Endometrium (tissue), 2 donors: ENCODE results near the gene PTPRA.
"Not testable (repeated sequence)": the region's sequence is repeated elsewhere in the genome, so short reads cannot be mapped to it uniquely, and the experiment has no call there.

ENCODE experiments used
- FAIRE-seq: peaks from 2 replicates; lab custom pipeline; 2012; peaks lifted over from hg19 to GRCh38; lab: Jason Lieb, UNC
- donor health status: control.
- donor health status: control.

PTPRA gene

DNA sequence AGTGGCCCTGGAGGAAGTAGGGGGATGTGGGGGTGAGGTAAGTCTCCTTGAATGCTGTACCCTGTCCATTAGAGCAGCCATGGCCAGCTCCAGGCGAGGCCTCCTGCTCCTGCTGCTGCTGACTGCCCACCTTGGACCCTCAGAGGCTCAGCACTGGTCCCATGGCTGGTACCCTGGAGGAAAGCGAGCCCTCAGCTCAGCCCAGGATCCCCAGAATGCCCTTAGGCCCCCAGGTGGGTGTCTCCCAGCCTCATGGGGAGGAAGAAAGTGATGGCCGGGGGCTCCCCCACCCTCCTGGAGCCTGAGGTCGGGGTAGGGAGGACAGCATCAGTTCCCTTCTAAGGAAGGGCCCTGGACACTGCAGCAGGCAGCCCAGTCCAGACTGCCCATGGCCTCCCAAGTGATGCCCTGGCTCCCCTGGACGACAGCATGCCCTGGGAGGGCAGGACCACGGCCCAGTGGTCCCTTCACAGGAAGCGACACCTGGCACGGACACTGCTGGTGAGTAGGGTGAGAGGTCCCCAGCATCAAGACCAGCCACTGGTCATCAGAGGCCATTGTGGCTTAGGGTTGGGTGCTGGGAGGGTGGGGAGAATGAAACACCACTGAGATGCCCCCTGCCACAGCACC is 171.2 kb downstream of the PTPRA start:
- FAIRE-seq: no peak

DNA sequence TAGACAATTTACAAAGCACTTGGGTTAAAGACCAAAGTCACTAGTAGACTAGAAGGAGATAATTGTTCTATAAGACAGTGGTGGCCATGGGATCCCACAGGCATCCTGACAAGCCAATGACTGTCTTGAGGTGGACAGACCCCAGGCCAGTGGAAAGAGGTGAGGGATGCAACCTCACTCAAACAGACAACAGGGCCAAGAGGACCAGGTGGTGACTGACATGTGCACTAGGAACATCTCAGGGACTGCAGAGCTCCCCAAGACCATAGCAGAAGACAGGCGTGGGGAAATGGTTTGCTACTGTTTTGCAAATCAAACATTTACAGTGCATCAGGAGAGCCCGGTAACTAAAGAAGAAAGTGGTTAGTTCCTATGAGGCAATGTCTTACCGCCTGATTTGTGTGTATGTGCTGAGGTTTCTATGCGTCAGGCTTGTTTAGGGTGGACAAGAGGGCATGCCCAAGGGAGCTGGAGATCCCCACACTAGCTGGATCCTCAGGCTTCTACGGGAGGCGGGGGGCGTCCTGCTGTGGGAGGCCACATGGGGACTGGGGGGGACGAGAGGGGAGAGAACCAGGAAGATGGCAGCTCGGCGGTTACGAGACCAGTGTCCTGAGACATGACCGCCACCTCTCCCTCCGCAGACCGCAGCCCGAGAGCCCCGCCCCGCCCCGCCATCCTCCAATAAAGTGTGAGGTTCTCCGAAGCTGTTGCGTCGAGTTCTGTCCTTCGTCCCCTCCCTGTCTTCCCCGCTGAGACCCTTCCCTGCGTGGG is 171.9 kb downstream of the PTPRA start:
- no peak for FAIRE-seq

- no peak for FAIRE-seq
Measured at GRCh38 chr20:3045816-3046676, 172.8 kb downstream of the PTPRA start, which contains the start of gene MRPS26. Gene MRPS26 (plus strand): TSS chr20:3046052. CDS start chr20:3046069, 17 bp downstream.

DNA sequence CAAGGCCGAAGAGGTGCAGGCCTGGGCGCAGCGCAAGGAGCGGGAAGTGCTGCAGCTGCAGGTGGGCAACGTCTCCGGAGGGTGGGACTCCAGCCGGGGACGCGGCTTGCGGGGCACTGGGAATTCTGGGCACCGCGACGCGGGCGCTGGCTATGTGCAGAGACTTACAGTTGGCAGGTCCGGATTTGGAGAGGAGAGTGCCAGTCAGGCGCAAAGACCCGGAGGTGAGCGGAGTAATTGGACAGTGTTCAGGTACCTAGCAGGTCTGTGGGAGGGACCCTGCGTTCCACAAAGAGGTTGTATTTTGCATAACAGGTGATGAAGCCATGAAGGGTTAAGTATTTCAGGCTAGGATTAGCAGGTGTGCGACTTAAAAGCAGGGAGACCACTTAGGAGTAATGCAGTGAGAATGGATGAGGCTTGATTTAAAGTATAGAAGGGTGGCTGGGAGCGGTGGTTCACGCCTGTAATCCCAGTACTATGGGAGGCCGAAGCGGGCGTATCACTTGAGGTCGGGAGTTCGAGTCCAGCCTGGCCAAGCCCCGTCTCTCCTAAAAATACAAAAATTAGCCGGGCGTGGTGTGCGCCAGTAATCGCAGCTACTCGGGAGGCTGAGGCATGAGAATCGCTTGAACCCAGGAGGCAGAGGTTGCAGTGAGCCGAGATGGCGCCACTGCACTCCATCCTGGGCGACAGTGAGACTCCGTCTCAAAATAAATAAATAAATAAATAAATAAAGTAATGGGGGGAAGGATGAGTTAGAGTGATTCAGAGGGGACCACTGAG is 173.6 kb downstream of the PTPRA start:
- no peak for FAIRE-seq

DNA sequence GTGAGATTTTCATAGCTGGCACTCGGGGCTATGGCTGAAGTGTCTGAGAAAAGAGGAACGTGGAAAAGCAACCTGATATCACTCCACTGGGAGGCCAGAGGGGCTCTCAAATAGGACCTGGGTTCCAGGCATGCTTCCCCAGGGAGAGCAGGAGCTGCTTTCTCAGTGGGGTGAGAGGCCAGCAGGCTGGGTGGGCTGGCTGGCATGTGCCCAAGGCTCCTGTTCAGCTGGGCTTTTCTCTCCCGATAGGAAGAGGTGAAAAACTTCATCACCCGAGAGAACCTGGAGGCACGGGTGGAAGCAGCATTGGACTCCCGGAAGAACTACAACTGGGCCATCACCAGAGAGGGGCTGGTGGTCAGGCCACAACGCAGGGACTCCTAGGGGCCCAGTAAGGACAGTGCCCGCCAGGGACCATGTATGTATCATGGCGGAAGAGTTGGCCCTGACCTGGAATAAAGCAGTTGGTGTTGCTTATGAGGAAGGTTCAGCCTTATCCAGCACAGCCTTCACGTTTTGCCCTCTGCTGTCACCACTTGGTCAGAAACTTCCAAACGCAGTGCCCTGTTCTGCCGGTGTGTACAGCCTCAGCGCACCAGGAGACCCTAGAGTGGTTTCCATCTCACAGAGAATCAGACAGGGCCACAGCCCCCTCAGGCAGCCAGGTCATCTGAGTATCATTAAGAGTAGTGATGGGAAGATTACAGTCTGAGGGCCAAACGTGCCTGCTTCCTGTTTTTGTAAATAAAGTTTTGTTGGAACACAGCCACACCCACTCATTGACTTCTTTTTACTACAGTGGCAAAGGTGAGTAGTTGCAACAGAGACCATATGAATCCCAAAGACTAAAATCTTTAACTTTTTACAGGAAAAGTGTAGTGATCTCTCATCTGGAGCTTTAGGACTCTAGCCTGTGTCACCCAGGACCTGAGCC is 174.5 kb downstream of the PTPRA start:
- no peak for FAIRE-seq

DNA sequence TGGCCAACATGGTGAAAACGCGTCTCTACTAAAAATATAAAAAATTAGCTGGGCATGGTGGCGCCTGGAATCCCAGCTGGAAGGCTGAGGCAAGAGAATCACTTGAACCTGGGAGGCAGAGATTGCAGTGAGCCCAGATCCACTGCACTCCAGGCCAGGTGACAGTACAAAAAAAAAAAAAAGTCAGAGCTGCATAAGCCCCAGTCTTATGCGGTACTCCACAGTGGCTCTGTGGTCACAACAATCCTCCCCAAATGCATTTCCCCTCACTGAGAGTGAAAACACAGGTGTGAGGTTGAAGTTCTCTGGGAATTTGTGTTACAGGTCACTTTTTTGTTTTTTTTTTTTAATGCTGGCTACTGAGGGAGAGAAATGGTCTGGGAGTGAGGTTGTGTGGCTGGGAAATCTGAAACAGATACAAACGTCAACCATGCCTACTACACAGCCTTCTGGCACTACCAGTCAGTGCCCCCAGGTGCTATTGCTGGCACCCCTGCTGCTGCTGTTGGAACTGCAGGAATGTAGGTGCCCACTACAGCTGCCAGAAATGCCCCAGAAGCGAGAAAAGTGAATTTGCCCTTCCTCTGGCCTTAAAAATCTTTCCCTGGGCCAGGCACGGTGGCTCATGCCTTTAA is 178.2 kb downstream of the PTPRA start:
- no peak for FAIRE-seq

DNA sequence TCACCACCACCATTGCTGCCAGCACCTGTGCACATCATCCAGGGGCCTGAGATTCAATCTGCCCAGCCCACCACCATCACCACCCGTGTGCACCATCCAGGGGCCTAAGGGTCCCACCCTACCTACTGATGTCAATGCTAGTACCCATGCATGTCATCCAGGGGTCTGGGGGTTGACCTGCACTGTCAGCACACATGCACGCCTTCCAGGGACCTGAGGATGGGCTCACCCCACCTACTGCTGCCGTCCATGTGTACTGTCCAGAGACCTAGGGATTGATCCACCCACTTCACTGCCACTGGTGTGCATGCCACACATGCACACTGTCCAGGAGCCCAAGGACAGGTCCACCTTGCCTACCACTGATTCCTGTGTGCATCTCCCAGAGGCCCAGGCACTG is 186.2 kb downstream of the PTPRA start:
- FAIRE-seq: no peak

DNA sequence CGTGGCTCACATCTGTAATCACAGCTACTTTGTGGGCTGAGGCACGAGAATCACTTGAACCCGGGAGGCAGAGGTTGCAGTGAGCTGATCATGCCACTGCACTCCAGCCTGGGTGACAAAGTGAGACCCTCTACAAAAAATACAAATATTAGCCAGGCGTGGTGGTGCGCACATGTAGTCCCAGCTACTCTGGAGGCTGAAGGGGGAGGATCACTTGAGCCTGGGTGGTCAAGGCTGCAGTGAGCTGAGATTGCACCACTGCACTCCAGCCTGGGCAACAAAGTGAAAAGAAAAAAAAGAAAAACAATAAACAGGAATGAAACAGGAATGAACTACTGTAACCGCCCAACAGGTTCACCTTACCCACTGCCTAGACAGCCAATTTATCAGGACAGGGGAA is 190.8 kb downstream of the PTPRA start:
- FAIRE-seq: not testable (repeated sequence)

- FAIRE-seq: no peak
Measured at GRCh38 chr20:3067139-3068014, 194.1 kb downstream of the PTPRA start.

DNA sequence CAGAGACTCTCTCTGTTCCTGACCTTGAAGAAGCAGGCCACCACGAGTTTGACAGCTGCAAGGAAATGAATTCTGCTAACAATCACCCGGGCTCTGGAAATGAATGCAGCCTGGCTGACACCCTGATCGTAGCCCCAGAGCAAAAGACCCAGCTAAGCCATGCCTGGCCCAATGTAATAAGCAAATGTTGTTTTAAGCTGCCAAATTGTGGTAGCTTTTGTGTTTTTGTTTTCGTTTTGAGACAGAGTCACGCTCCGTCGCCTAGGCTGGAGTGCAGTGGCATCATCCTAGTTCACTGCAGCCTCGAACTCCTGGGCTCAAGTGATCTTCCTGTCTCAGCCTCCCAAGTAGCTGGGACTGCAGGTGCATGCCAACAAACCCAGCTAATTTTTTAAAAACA is 194.8 kb downstream of the PTPRA start:
- no peak for FAIRE-seq

- FAIRE-seq: no peak
Measured at GRCh38 chr20:3068986-3069900, 196.0 kb downstream of the PTPRA start.

GRCh38 chr20:3070725-3071124 is 197.4 kb downstream of the PTPRA start:
- FAIRE-seq: no peak

- FAIRE-seq: no peak
Measured at GRCh38 chr20:3071266-3071609, 198.0 kb downstream of the PTPRA start.

DNA sequence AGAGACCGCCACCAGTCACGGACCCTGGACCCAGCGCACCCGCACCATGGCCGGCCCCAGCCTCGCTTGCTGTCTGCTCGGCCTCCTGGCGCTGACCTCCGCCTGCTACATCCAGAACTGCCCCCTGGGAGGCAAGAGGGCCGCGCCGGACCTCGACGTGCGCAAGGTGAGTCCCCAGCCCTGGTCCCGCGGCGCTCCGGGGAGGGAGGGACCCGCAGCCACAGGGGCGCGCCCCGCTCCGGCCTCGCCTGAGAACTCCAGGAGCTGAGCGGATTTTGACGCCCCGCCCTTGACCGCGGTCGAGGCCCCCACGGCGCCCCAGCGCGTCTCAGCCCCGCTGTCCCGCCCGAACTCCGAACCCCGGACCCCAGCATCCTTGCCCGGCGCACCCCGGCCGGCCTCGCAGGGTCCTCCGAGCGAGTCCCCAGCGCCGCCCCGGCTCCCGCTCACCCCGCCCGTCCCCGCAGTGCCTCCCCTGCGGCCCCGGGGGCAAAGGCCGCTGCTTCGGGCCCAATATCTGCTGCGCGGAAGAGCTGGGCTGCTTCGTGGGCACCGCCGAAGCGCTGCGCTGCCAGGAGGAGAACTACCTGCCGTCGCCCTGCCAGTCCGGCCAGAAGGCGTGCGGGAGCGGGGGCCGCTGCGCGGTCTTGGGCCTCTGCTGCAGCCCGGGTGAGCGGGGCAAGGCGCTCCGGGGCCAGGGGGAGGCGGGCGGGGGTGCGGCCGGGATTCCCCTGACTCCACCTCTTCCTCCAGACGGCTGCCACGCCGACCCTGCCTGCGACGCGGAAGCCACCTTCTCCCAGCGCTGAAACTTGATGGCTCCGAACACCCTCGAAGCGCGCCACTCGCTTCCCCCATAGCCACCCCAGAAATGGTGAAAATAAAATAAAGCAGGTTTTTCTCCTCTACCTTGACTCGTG is 198.6 kb downstream of the PTPRA start, which contains the start of gene OXT:
OXT (plus strand) TSS at position 11 of the 920 bp plus-strand sequence; CDS start at position 47, 36 bp downstream.
- FAIRE-seq: no peak

GRCh38 chr20:3072530-3073250 is 199.4 kb downstream of the PTPRA start:
- no peak for FAIRE-seq

DNA sequence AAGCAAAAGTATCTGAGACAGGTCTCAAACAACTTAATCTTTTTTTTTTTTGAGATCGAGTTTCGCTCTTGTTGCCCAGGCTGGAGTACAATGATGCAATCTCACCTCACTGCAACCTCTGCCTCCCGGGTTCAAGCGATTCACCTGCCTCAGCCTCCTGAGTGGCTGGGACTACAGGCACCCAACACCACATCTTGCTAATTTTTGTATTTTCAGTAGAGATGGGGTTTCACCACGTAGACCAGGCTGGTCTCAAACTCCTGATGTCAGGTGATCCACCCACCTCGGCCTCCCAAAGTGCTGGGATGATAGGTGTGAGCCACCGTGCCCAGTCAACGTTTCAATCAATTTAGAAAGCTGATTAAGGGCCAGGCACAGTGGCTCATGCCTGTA is 200.0 kb downstream of the PTPRA start:
- not testable (repeated sequence) for FAIRE-seq
